GM23338 (cell line): ENCODE data around the gene ZNF836. TPM values are rescaled to one million over a fixed set of nuclear protein-coding genes. Genes with fewer than 3 reads are reported as not detected.

ENCODE experiments used
- ATAC-seq: fragments of 200-7000 bp; cut with Tn5 transposase; 3 replicates; pipeline ENCODE4 v1.9.1; 2020
- DNase-seq: peaks from one replicate; pipeline ENCODE4 v3.0.0-alpha.2; 2015; ENCODE audit warnings: low spot score
- H2AFZ ChIP-seq: fragments of 200-600 bp; sonication (generic); 2 replicates; pipeline ENCODE4 v1.8.0; 2016; ENCODE audit warnings: antibody characterized with exemption, mild to moderate bottlenecking, moderate library complexity
- H3F3A ChIP-seq: fragments of 200-600 bp; sonication (generic); replicated peaks from 2 replicates; pipeline ENCODE4 v1.8.0; 2017; ENCODE audit warnings: antibody characterized with exemption, mixed run types, low read depth
- H3K27ac ChIP-seq: fragments of 200-600 bp; sonication (generic); 2 replicates; pipeline ENCODE4 v1.6.1; 2016; ENCODE audit warnings: low read depth
- H3K27me3 ChIP-seq: fragments of 200-600 bp; sonication (generic); 2 replicates; pipeline ENCODE4 v1.8.0; 2016; ENCODE audit warnings: mild to moderate bottlenecking, mixed run types, moderate library complexity; ENCODE audit not compliant: insufficient read depth
- H3K36me3 ChIP-seq: fragments of 200-600 bp; sonication (generic); 2 replicates; pipeline ENCODE4 v1.8.0; 2016; ENCODE audit warnings: mild to moderate bottlenecking; ENCODE audit not compliant: insufficient read depth
- H3K4me1 ChIP-seq: fragments of 200-600 bp; sonication (generic); 2 replicates; pipeline ENCODE4 v1.8.0; 2016; ENCODE audit warnings: mild to moderate bottlenecking, moderate library complexity; ENCODE audit not compliant: insufficient read depth
- H3K4me2 ChIP-seq: fragments of 200-600 bp; sonication (generic); 2 replicates; pipeline ENCODE4 v1.7.1; 2017; ENCODE audit warnings: mixed run types
- H3K4me3 ChIP-seq: fragments of 200-600 bp; sonication (generic); 2 replicates; pipeline ENCODE4 v1.6.1; 2016; ENCODE audit warnings: mixed run types
- H3K79me2 ChIP-seq: fragments of 200-600 bp; sonication (generic); replicated peaks from 2 replicates; pipeline ENCODE4 v1.8.0; 2017; ENCODE audit warnings: mild to moderate bottlenecking; ENCODE audit not compliant: insufficient read depth
- H3K9me2 ChIP-seq: fragments of 200-600 bp; sonication (generic); 2 replicates; pipeline ENCODE4 v1.8.0; 2017; ENCODE audit not compliant: insufficient read depth
- H4K20me1 ChIP-seq: fragments of 200-600 bp; sonication (generic); replicated peaks from 2 replicates; pipeline ENCODE4 v1.8.0; 2017; ENCODE audit warnings: mild to moderate bottlenecking; ENCODE audit not compliant: insufficient read depth
- H3K27ac Mint-ChIP-seq: 2 replicates; pipeline ENCODE4 v1.8.0; 2020; ENCODE audit warnings: inconsistent platforms, mild to moderate bottlenecking, moderate library complexity, mixed read lengths
- H3K27me3 Mint-ChIP-seq: 3 replicates; pipeline ENCODE4 v1.8.0; 2022; ENCODE audit warnings: low read depth, mild to moderate bottlenecking, moderate library complexity, mixed read lengths, inconsistent platforms; ENCODE audit not compliant: insufficient read depth, poor library complexity
- H3K36me3 Mint-ChIP-seq: 3 replicates; pipeline ENCODE4 v1.8.0; 2021; ENCODE audit warnings: low read depth, mild to moderate bottlenecking, inconsistent platforms, moderate library complexity, mixed read lengths
- H3K4me1 Mint-ChIP-seq: 3 replicates; pipeline ENCODE4 v1.8.0; 2020; ENCODE audit warnings: mild to moderate bottlenecking, inconsistent platforms, mixed read lengths
- H3K4me3 Mint-ChIP-seq: 3 replicates; pipeline ENCODE4 v1.8.0; 2021; ENCODE audit warnings: moderate library complexity, mild to moderate bottlenecking, inconsistent platforms, mixed read lengths
- H3K9me3 Mint-ChIP-seq: 3 replicates; pipeline ENCODE4 v1.8.0; 2020; ENCODE audit warnings: moderate library complexity, mild to moderate bottlenecking, inconsistent platforms, mixed read lengths
- EZH2 ChIP-seq: fragments of 200-600 bp; sonication (generic); IDR thresholded peaks from one replicate; pipeline ENCODE4 v1.8.0; 2017; ENCODE audit warnings: antibody characterized with exemption, mild to moderate bottlenecking, low read depth; ENCODE audit not compliant: unreplicated experiment
- EZH2phosphoT487 ChIP-seq: fragments of 200-600 bp; sonication (generic); IDR thresholded peaks from one replicate; pipeline ENCODE4 v1.8.1; 2018; ENCODE audit warnings: antibody characterized with exemption; ENCODE audit not compliant: unreplicated experiment
- JUNB ChIP-seq: IDR thresholded peaks from one replicate; pipeline ENCODE4 v1.6.1; 2016; ENCODE audit warnings: antibody characterized with exemption; ENCODE audit not compliant: unreplicated experiment
- ZNF331 ChIP-seq: fragments of 250-450 bp; sonication (Bioruptor Pico); IDR thresholded peaks from 2 replicates; pipeline ENCODE4 v1.5.0; 2020; ENCODE audit warnings: low read depth, mild to moderate bottlenecking, moderate library complexity
- ZNF462 ChIP-seq: fragments of 250-450 bp; sonication (Bioruptor Pico); IDR thresholded peaks from 2 replicates; pipeline ENCODE4 v1.5.0; 2020; ENCODE audit warnings: mild to moderate bottlenecking, moderate library complexity
- polyA plus RNA-seq: library from polyadenylated mRNA; unstranded; fragments of >200 nt; fragmentation: Nextera tagmentation; extraction: Ambion mirVana; gene quantifications from 2 replicates; pipeline ENCODE4 v1.2.1, GENCODE V29; 2016
- total RNA-seq: library from RNA; depleted of rRNA; stranded (reverse); fragments of >200 nt; shearing (Covaris generic); gene quantifications from 2 replicates; pipeline ENCODE4 v1.2.3, GENCODE V29; 2014
- TF ChIP-seq, protein P1 (sequence below), 2 experiments: fragments of 200-600 bp in 1 of 2; sonication (generic) in 1 of 2; conservative IDR thresholded peaks; 2 replicates each; pipeline versions ENCODE4 v1.5.1 to v1.6.1; 2016 to 2017; ENCODE audit warnings: antibody characterized with exemption in 2 of 2, low read depth in 2 of 2, mild to moderate bottlenecking in 2 of 2, moderate library complexity in 1 of 2

ZNF836 gene
- total and polyA plus RNA-seq, 2 experiments from 2014 or later, result 11.8 to 18.6 TPM

DNA sequence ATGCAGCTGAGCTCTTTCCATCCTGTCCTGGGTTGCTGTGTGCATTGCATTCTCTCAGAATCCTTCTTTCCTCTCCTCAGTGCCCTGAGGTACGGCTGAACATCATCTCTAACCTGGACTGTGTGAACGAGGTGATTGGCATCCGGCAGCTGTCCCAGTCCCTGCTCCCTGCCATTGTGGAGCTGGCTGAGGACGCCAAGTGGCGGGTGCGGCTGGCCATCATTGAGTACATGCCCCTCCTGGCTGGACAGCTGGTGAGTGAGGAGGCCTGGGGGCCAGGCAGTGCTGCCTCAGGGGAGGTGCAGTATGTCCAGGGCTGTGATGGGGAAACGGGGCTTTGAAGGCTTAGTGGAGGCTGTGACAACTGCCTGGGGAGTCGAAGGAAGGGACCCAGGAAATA, 48.2 kb upstream of the ZNF836 start:
- Mint-ChIP-seq H3K27me3 (peaks cover 1% of the 10 kb centered on the region), H3K27ac (no peak overlapping the region), H3K4me1 (no peaks in the 10 kb centered on the region), H3K36me3 (peaks cover 95% of the 10 kb centered on the region), H3K4me3 (no peak overlapping the region), H3K9me3 (no peaks in the 10 kb centered on the region; the same call in 2 of the 3 replicates)
- Histone ChIP-seq H2AFZ (no peak overlapping the region), H3F3A (no peaks in the 10 kb centered on the region), H3K27me3 (no peaks in the 10 kb centered on the region), H3K4me2 (no peak overlapping the region), H3K79me2 (peaks cover 4% of the 10 kb centered on the region; the same call in 1 of the 2 replicates), H4K20me1 (peaks cover 3% of the 10 kb centered on the region; the same call in 1 of the 2 replicates), H3K9me2 (no peaks in the 10 kb centered on the region), H3K27ac (no peak overlapping the region), H3K36me3 (peaks cover 77% of the 10 kb centered on the region), H3K4me3 (no peak overlapping the region), H3K4me1 (no peaks in the 10 kb centered on the region)
- no peak for ATAC-seq
- TF ChIP-seq EZH2 (no peak), ZNF331 (CRISPR knock-in tag) (no peak), JUNB (no peak), EZH2phosphoT487 (no peak), ZNF462 (CRISPR knock-in tag) (no peak)
- TF ChIP-seq, protein P1, sequence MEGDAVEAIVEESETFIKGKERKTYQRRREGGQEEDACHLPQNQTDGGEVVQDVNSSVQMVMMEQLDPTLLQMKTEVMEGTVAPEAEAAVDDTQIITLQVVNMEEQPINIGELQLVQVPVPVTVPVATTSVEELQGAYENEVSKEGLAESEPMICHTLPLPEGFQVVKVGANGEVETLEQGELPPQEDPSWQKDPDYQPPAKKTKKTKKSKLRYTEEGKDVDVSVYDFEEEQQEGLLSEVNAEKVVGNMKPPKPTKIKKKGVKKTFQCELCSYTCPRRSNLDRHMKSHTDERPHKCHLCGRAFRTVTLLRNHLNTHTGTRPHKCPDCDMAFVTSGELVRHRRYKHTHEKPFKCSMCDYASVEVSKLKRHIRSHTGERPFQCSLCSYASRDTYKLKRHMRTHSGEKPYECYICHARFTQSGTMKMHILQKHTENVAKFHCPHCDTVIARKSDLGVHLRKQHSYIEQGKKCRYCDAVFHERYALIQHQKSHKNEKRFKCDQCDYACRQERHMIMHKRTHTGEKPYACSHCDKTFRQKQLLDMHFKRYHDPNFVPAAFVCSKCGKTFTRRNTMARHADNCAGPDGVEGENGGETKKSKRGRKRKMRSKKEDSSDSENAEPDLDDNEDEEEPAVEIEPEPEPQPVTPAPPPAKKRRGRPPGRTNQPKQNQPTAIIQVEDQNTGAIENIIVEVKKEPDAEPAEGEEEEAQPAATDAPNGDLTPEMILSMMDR (conservative IDR thresholded peaks at IDR 0.05; ENCODE audit: low read depth in 2 of 2), result no peak
- DNase-seq, result no peak
